ENCODE measurements around the gene MISP3. TPM values are rescaled to one million over a fixed set of nuclear protein-coding genes. Genes with fewer than 3 reads are reported as not detected.

The MISP3 gene
- total and polyA plus RNA-seq, 2 experiments from 2014 or later = 1.9 to 2.4 TPM

DNA sequence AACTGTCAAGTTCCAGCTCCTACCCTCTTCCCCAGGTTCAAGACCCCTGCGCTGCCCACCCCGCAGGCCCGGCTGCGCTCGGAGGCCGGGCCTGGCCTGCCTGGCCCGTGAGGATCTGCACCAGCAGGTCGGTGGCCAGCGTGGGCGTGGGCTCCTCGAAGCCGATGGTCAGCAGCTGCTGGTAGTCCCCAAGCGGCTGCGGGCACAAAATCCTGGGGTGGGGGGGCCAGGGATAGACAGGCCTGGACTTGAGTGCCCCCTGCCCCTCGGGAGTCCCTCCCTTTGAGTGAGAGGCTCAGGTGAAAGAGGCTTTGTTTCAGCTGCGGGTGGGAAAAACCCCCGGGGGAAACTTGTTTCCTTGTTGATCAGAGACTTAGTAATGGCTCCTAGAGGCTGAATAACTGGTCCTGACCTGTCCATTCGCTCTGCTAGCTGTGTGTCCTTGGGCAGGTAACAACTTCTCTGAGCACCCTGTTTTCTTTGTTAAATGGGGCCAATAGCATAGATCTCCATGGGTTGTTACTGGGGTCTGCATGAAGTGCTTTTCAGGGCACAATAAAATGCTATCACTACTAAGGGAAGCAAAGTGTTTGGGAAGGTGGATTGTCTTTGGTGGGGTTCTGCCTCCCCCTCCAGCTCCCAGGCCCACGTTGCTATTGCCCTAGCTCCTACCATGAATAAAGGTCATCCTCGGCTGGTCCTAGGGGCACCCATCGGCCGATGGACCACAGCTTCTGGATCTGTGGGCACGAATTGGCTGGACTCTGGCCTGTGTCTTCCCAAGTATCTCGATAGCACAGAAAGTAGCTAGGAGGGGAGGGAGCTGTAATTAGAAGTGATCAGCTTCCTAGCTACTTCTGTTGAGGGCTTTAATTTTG lies 9.4 kb downstream of the MISP3 start:
- 0 out of 2 replicates have a peak overlapping the region, but pooled peaks have one; percentile 75 for H3K27ac Mint-ChIP-seq
- Histone ChIP-seq H2AFZ (no peak overlapping the region), H3F3A (replicated peaks; ENCODE audit: low read depth) (peaks cover 17% of the 10 kb centered on the region; the same call in 1 of the 2 replicates), H4K20me1 (replicated peaks; ENCODE audit: insufficient read depth) (no peaks in the 10 kb centered on the region), H3K4me2 (peak overlapping the region; percentile 72), H3K9me2 (ENCODE audit: insufficient read depth) (no peaks in the 10 kb centered on the region), H3K79me2 (replicated peaks; ENCODE audit: insufficient read depth) (no peaks in the 10 kb centered on the region), H3K27ac (ENCODE audit: low read depth) (no peak overlapping the region), H3K4me3 (peak overlapping the region; percentile 50), H3K36me3 (ENCODE audit: insufficient read depth) (no peaks in the 10 kb centered on the region), H3K27me3 (ENCODE audit: insufficient read depth) (peaks cover 35% of the 10 kb centered on the region), H3K4me1 (ENCODE audit: insufficient read depth) (peaks cover 10% of the 10 kb centered on the region; the same call in 1 of the 2 replicates)
- peak overlapping the region; percentile 95 for H3K4me3 Mint-ChIP-seq
- no peaks in the 10 kb centered on the region for H3K9me3 Mint-ChIP-seq
- TF ChIP-seq JUNB (IDR thresholded peaks at IDR 0.05; ENCODE audit: unreplicated experiment) = no peak
- no peak for TF ChIP-seq EZH2 (IDR thresholded peaks at IDR 0.05; ENCODE audit: low read depth, unreplicated experiment)
- 0 out of 2 replicates have a peak, but pooled peaks have one; percentile 4 for TF ChIP-seq POLR2AphosphoS5 (IDR thresholded peaks at IDR 0.05; ENCODE audit: low read depth)
- DNase-seq (ENCODE audit: low spot score) (no peak), ATAC-seq (peak; percentile 16)
- peaks cover 3% of the 10 kb centered on the region; the same call in 1 of the 3 replicates for H3K4me1 Mint-ChIP-seq
- peaks cover 5% of the 10 kb centered on the region for H3K27me3 Mint-ChIP-seq (ENCODE audit: insufficient read depth, low read depth, poor library complexity)
- no peaks in the 10 kb centered on the region for H3K36me3 Mint-ChIP-seq (ENCODE audit: low read depth)

DNA sequence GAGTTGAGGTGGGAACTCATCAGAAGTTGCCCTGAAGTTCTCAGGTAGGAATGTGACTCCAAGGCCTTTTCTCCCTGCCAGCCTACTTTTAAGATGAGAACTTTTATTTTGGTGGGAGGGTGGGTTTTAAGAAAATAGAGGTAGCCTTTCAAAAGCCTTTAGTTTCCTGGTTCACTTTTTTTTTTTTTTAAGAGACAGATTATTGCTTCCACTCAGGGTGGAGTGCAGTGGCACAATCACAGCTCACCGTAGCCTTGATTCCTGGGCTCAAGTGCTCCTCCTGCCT lies 10.0 kb downstream of the MISP3 start:
- Histone ChIP-seq H3K4me1 (ENCODE audit: insufficient read depth) (peaks cover 10% of the 10 kb centered on the region; the same call in 1 of the 2 replicates), H3K79me2 (replicated peaks; ENCODE audit: insufficient read depth) (no peaks in the 10 kb centered on the region), H4K20me1 (replicated peaks; ENCODE audit: insufficient read depth) (no peaks in the 10 kb centered on the region), H3K36me3 (ENCODE audit: insufficient read depth) (peaks cover under 1% of the 10 kb centered on the region; the same call in 1 of the 2 replicates), H3K4me2 (no peak overlapping the region), H3K27me3 (ENCODE audit: insufficient read depth) (peaks cover 30% of the 10 kb centered on the region), H3K4me3 (no peak overlapping the region), H3K9me2 (ENCODE audit: insufficient read depth) (no peaks in the 10 kb centered on the region), H2AFZ (no peak overlapping the region), H3K27ac (ENCODE audit: low read depth) (no peak overlapping the region), H3F3A (replicated peaks; ENCODE audit: low read depth) (peaks cover 19% of the 10 kb centered on the region; the same call in 1 of the 2 replicates)
- TF ChIP-seq NANOG (IDR thresholded peaks at IDR 0.05; ENCODE audit: borderline replicate concordance) (no peak), POLR2AphosphoS5 (IDR thresholded peaks at IDR 0.05; ENCODE audit: low read depth) (no peak), ZNF331 (CRISPR knock-in tag; IDR thresholded peaks at IDR 0.05; ENCODE audit: low read depth) (no peak), EZH2phosphoT487 (IDR thresholded peaks at IDR 0.05; ENCODE audit: unreplicated experiment) (no peak), ZNF114 (CRISPR knock-in tag; IDR thresholded peaks at IDR 0.05) (no peak), JUNB (IDR thresholded peaks at IDR 0.05; ENCODE audit: unreplicated experiment) (no peak)
- TF ChIP-seq, protein P1, sequence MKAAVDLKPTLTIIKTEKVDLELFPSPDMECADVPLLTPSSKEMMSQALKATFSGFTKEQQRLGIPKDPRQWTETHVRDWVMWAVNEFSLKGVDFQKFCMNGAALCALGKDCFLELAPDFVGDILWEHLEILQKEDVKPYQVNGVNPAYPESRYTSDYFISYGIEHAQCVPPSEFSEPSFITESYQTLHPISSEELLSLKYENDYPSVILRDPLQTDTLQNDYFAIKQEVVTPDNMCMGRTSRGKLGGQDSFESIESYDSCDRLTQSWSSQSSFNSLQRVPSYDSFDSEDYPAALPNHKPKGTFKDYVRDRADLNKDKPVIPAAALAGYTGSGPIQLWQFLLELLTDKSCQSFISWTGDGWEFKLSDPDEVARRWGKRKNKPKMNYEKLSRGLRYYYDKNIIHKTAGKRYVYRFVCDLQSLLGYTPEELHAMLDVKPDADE (IDR thresholded peaks at IDR 0.05) = no peak
- TF ChIP-seq, protein P2, sequence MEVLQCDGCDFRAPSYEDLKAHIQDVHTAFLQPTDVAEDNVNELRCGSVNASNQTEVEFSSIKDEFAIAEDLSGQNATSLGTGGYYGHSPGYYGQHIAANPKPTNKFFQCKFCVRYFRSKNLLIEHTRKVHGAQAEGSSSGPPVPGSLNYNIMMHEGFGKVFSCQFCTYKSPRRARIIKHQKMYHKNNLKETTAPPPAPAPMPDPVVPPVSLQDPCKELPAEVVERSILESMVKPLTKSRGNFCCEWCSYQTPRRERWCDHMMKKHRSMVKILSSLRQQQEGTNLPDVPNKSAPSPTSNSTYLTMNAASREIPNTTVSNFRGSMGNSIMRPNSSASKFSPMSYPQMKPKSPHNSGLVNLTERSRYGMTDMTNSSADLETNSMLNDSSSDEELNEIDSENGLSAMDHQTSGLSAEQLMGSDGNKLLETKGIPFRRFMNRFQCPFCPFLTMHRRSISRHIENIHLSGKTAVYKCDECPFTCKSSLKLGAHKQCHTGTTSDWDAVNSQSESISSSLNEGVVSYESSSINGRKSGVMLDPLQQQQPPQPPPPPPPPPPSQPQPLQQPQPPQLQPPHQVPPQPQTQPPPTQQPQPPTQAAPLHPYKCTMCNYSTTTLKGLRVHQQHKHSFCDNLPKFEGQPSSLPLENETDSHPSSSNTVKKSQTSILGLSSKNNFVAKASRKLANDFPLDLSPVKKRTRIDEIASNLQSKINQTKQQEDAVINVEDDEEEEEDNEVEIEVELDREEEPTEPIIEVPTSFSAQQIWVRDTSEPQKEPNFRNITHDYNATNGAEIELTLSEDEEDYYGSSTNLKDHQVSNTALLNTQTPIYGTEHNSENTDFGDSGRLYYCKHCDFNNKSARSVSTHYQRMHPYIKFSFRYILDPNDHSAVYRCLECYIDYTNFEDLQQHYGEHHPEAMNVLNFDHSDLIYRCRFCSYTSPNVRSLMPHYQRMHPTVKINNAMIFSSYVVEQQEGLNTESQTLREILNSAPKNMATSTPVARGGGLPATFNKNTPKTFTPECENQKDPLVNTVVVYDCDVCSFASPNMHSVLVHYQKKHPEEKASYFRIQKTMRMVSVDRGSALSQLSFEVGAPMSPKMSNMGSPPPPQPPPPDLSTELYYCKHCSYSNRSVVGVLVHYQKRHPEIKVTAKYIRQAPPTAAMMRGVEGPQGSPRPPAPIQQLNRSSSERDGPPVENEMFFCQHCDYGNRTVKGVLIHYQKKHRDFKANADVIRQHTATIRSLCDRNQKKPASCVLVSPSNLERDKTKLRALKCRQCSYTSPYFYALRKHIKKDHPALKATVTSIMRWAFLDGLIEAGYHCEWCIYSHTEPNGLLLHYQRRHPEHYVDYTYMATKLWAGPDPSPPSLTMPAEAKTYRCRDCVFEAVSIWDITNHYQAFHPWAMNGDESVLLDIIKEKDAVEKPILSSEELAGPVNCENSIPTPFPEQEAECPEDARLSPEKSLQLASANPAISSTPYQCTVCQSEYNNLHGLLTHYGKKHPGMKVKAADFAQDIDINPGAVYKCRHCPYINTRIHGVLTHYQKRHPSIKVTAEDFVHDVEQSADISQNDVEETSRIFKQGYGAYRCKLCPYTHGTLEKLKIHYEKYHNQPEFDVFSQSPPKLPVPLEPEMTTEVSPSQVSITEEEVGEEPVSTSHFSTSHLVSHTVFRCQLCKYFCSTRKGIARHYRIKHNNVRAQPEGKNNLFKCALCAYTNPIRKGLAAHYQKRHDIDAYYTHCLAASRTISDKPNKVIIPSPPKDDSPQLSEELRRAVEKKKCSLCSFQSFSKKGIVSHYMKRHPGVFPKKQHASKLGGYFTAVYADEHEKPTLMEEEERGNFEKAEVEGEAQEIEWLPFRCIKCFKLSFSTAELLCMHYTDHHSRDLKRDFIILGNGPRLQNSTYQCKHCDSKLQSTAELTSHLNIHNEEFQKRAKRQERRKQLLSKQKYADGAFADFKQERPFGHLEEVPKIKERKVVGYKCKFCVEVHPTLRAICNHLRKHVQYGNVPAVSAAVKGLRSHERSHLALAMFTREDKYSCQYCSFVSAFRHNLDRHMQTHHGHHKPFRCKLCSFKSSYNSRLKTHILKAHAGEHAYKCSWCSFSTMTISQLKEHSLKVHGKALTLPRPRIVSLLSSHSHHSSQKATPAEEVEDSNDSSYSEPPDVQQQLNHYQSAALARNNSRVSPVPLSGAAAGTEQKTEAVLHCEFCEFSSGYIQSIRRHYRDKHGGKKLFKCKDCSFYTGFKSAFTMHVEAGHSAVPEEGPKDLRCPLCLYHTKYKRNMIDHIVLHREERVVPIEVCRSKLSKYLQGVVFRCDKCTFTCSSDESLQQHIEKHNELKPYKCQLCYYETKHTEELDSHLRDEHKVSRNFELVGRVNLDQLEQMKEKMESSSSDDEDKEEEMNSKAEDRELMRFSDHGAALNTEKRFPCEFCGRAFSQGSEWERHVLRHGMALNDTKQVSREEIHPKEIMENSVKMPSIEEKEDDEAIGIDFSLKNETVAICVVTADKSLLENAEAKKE (CRISPR knock-in tag; IDR thresholded peaks at IDR 0.05) = no peak
- Mint-ChIP-seq H3K4me3 (peak overlapping the region; percentile 95), H3K36me3 (ENCODE audit: low read depth) (no peaks in the 10 kb centered on the region; the same call in 2 of the 3 replicates), H3K4me1 (peaks cover 3% of the 10 kb centered on the region; the same call in 1 of the 3 replicates), H3K27ac (no peak overlapping the region), H3K27me3 (ENCODE audit: insufficient read depth, low read depth, poor library complexity) (peaks cover 5% of the 10 kb centered on the region), H3K9me3 (no peaks in the 10 kb centered on the region)
- ATAC-seq = no peak
- no peak for DNase-seq (ENCODE audit: low spot score)

Data from GM23338 (cell line).